NB4 (cell line): ENCODE measurements around the gene IL5.

Experiments used
- DNase-seq: peaks from one replicate; pipeline ENCODE4 v3.0.0; 2010; ENCODE audit warnings: low read depth
- H3K4me3 ChIP-seq: one replicate; pipeline ENCODE4 v1.5.1; 2011; ENCODE audit warnings: mild to moderate bottlenecking, low read depth, low read length, moderate library complexity
- MYC ChIP-seq: IDR thresholded peaks from 2 replicates; pipeline ENCODE4 v1.6.1; 2011; ENCODE audit warnings: low read depth, low read length
- POLR2A ChIP-seq: IDR thresholded peaks from 2 replicates; pipeline ENCODE4 v1.6.1; 2011; ENCODE audit warnings: mild to moderate bottlenecking; ENCODE audit not compliant: insufficient read length; ENCODE audit errors: extremely low read depth
- TF ChIP-seq, protein P1 (sequence below): IDR thresholded peaks from one replicate; pipeline ENCODE4 v1.5.1; 2012; ENCODE audit warnings: low read depth, low read length
- TF ChIP-seq, protein P2 (sequence below): IDR thresholded peaks from 2 replicates; pipeline ENCODE4 v1.6.1; 2011; ENCODE audit warnings: low read depth, low read length

The IL5 gene

DNA sequence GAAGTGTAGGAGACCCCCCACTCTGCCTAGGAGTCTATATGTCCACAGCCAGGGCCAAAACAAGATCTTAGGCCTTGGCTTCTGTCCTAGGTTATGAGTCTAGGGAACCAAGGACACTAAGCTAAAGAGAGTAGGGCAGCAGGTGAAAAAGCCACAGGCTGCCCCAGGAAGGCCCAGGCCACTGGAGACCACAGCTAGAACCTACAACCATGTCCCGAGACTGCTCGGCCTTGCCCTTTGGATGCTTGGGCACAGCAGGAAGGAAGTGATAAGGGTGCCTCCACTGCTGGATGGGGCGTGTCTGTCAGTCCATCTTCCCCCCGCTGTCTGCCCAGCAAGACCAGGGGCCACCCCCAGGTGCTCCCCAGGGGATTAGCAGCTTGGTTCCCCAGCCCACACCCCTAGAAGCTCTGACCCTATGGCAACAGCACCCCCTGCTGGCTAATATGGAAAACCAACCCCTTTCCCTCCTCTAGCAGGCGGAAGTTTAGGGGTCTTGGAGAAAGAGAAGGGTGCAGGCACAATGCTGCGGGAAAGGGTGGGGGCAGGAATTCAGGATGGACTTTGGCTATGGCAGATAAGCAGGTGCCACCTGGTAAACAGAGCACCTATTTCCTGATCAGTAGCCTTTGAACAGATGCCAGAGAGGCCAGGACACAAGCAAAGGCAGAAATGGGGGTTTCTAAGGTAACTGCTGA is 42.2 kb downstream of the IL5 start:
- no peak overlapping the region for H3K4me3 ChIP-seq
- TF ChIP-seq POLR2A, result no peak
- TF ChIP-seq, protein P1, sequence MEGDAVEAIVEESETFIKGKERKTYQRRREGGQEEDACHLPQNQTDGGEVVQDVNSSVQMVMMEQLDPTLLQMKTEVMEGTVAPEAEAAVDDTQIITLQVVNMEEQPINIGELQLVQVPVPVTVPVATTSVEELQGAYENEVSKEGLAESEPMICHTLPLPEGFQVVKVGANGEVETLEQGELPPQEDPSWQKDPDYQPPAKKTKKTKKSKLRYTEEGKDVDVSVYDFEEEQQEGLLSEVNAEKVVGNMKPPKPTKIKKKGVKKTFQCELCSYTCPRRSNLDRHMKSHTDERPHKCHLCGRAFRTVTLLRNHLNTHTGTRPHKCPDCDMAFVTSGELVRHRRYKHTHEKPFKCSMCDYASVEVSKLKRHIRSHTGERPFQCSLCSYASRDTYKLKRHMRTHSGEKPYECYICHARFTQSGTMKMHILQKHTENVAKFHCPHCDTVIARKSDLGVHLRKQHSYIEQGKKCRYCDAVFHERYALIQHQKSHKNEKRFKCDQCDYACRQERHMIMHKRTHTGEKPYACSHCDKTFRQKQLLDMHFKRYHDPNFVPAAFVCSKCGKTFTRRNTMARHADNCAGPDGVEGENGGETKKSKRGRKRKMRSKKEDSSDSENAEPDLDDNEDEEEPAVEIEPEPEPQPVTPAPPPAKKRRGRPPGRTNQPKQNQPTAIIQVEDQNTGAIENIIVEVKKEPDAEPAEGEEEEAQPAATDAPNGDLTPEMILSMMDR, result peak; percentile 71
- DNase-seq, result peak; percentile 91

DNA sequence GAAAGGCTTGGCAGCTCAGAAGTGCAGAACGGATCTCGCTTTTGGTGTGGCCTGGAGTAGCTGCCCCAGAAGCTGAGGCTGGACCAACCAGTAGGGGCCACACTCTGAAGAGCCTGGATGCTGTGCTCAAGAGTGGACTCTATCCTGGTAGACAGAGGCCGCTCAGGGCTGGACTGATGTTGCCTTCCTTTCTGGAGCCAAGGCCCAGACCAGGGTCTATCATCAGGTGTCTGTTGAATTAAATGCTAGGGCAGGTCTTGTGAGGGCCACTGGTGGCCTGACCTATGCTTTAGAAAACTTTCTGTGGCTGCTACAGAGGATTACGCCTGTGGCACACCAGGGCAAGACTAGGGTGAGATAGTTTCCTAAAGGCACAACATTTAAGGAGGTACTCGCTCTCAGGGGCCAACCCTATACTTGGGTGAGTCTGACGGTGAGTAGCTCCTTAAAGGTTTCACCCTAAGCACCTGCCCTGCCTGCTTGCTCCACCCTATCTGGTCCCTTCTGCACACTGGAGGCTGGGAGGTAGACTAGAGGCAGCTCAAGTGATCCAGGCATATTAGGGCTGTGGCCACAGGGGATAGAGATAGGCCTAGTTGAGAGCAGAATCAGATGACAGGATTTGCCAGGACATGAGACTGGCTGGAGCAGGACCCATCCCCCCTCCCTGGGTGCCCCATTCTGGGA is 42.9 kb downstream of the IL5 start:
- no peak for DNase-seq
- no peak overlapping the region for H3K4me3 ChIP-seq
- TF ChIP-seq MYC, result no peak
- TF ChIP-seq, protein P2, sequence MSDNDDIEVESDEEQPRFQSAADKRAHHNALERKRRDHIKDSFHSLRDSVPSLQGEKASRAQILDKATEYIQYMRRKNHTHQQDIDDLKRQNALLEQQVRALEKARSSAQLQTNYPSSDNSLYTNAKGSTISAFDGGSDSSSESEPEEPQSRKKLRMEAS, result no peak
- no peak for TF ChIP-seq POLR2A
- TF ChIP-seq, protein P1, result no peak

DNA sequence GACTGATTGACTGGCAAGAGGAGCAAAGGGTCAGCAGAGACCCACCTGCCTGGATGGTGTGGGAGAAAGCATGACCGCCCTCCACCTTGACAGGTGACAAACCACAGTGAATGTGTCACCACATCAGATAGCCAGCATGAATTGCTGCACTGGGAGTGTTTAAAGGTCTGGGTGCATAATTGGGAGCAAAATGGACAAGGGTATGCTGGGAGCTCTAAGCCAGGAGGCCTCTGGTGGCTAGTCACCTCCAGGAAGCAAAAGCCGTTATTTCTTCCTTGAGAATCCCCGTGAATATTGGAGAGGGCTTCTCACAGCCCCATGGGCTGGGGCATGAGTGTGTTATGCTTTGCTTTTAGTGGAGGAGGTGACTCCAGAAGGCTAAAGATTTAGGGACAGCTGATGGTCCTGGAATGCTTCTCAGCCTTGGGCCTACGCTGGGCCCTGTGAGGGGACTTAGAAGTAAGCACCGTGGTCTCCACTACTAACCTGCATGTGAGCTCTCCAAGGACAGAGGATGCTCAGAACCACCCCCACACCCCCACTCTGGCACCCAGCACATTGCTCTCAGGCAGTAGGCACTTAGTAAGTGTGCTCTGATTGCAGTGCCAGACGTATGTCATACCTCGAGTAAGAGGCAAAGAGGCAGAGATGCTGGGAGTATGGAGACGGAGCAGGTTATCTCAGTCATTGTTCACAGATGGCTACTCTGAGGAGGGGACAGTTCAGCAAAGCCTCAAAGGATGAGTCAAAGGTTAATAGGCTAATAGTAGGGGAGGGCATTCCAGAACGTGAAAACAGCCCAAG is 43.7 kb downstream of the IL5 start:
- DNase-seq, result no peak
- H3K4me3 ChIP-seq, result no peak overlapping the region
- TF ChIP-seq, protein P1, result no peak
- TF ChIP-seq POLR2A (no peak), MYC (no peak)

DNA sequence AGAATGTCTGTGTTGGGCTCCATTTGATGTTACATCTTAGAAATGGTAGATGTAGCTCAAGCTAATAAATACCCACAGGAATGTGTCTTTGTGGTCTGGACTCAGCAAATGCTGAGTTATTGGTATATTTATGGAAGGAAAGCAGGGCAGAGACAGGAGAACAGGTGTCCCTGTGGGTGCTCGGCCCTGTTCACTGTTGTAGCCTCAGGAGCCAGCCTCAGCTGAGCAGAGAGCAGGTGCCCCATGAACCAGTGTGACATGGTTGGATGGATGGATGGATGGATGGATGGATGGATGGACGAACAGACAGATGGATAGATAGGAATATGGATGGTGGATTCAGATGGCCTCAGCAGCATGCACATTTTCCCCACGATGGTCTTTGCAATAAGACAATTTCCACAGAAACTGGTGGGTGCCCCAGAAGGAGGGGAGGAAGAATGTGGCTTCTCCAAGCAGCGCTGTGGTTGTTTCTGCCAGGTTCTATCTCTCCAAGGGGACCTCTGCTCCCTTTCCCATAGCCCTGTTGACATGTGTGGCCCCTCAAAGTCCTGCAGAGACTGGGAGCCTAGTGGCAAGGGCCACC is 44.5 kb downstream of the IL5 start:
- H3K4me3 ChIP-seq, result no peak overlapping the region
- no peak for DNase-seq
- TF ChIP-seq, protein P2, result no peak
- TF ChIP-seq MYC, result no peak
- TF ChIP-seq, protein P1, result no peak
- TF ChIP-seq POLR2A, result no peak

DNA sequence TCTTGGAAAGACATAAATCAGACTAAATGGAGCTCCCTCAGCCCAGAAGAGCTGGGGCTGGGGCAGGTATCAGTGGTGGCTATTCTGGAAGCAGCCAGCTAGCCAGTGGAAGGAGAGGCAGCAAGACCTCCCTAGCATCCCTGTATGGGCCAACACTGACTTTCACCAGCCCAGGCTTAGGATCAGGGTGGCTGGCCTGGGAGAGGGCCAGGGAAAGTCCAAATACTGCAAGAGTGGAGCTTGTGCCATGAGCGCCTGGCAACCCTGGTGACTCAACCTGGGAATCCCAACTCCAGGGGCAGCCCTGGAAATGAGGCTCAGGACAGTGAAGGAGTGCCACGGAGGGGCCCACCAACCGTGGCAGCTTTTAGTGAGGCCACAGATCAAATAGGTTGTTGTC is 45.2 kb downstream of the IL5 start:
- no peak overlapping the region for H3K4me3 ChIP-seq
- no peak for DNase-seq
- TF ChIP-seq, protein P2, result no peak
- TF ChIP-seq, protein P1, result no peak
- TF ChIP-seq POLR2A, result no peak
- TF ChIP-seq MYC, result no peak
